ENCODE results near the gene SMCO1. TPM values are rescaled to one million over a fixed set of nuclear protein-coding genes. Genes with fewer than 3 reads are reported as not detected.
"Not testable (repeated sequence)": the region's sequence is repeated elsewhere in the genome, so short reads cannot be mapped to it uniquely, and the experiment has no call there.

SMCO1 gene
- total RNA-seq, 2 experiments from 2014 or later: not detected

DNA sequence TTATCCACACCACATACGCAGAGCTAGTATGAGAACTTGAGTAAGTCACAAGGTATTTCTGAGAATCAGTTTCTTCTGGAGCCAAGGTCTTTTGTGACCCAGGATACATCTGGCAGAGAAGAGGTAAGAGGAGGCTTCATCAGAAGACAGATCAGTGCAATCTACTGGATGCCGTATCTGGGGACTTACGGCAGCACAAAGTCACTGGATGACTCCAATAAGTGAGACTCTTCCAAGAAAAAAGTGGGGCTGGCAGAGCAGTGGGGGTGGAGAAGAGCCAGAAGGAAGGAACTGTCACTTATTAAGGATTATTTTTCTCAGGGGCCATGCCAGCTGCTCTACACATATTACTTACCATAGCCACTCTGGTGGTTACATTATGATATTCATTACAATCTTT lies 51.3 kb downstream of the SMCO1 start:
- Mint-ChIP-seq H3K4me3 (no peak overlapping the region), H3K9me3 (ENCODE audit: low read depth) (no peaks in the 10 kb centered on the region), H3K27ac (no peak overlapping the region), H3K36me3 (peaks cover 11% of the 10 kb centered on the region), H3K4me1 (peaks cover 18% of the 10 kb centered on the region), H3K27me3 (no peaks in the 10 kb centered on the region)
- CTCF ChIA-PET: interaction anchor here (0.9 to 1.5 kb wide), 2 partner anchors 23 to 59 kb away, joined by 3 read pairs; no protein-coding TSS in a partner anchor
- ATAC-seq (no peak), DNase-seq (no peak)

DNA sequence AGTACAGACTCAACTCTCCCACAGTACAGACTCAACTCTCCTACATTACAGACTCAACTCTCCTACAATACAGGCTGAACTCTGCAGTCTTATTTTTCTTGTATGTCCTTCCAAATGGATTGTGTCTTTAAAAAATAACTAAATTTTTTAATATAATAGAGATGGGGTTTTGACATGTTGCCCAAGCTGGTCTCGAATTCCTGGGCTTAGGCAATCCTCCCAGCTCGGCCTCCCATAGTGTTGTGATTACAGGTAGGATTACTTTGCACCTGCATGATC lies 51.7 kb downstream of the SMCO1 start:
- DNase-seq: no peak
- Mint-ChIP-seq H3K9me3 (ENCODE audit: low read depth) (no peaks in the 10 kb centered on the region), H3K4me1 (peaks cover 16% of the 10 kb centered on the region), H3K27me3 (no peaks in the 10 kb centered on the region), H3K27ac (no peak overlapping the region), H3K4me3 (no peak overlapping the region), H3K36me3 (peaks cover 10% of the 10 kb centered on the region)
- CTCF ChIA-PET: interaction anchor here (0.9 kb wide), 1 partner anchor 59 kb away, joined by 3 read pairs; no protein-coding TSS in a partner anchor
- no peak for ATAC-seq

GRCh38 chr3:196462680-196463477 lies 52.3 kb downstream of the SMCO1 start:
- ATAC-seq; H3K36me3 Mint-ChIP-seq; H3K9me3 Mint-ChIP-seq (ENCODE audit: low read depth); H3K27ac Mint-ChIP-seq; H3K27me3 Mint-ChIP-seq; CTCF ChIA-PET; H3K4me3 Mint-ChIP-seq; DNase-seq: not testable (repeated sequence)
- peaks cover 19% of the 10 kb centered on the region for H3K4me1 Mint-ChIP-seq

GRCh38 chr3:196458063-196458462 lies 57.1 kb downstream of the SMCO1 start:
- no peak overlapping the region for H3K27ac Mint-ChIP-seq
- no peak overlapping the region for H3K4me3 Mint-ChIP-seq
- H3K36me3 Mint-ChIP-seq: peaks cover 2% of the 10 kb centered on the region
- no peaks in the 10 kb centered on the region for H3K27me3 Mint-ChIP-seq
- CTCF ChIA-PET: interaction anchor here (0.7 to 1.7 kb wide), 2 partner anchors 12 to 564 kb away, joined by 4 read pairs; no protein-coding TSS in a partner anchor
- DNase-seq (no peak), ATAC-seq (no peak)
- no peaks in the 10 kb centered on the region for H3K9me3 Mint-ChIP-seq (ENCODE audit: low read depth)
- H3K4me1 Mint-ChIP-seq: peaks cover 22% of the 10 kb centered on the region

DNA sequence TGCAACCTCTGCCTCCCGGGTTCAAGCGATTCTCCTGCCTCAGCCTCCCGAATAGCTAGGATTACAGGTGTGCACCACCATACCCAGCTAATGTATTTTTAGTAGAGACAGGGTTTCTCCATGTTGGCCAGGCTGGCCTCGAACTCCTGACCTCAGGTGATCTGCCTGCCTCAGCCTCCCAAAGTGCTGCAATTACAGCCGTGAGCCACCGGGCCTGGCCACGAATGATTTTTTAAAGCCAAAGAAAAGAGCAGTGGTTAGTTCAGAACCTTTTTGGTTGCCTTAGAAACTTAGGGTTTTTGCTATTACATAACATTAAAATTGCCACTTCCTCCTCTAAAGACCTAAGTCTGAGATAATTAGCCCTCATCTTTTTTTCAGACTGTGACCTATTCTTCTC lies 57.7 kb downstream of the SMCO1 start:
- H3K9me3 Mint-ChIP-seq (ENCODE audit: low read depth); H3K36me3 Mint-ChIP-seq; H3K27me3 Mint-ChIP-seq; ATAC-seq; H3K27ac Mint-ChIP-seq; H3K4me3 Mint-ChIP-seq; DNase-seq: not testable (repeated sequence)
- H3K4me1 Mint-ChIP-seq: peaks cover 22% of the 10 kb centered on the region
- CTCF ChIA-PET: interaction anchor here (0.7 to 1.7 kb wide), 2 partner anchors 13 to 563 kb away, joined by 4 read pairs; no protein-coding TSS in a partner anchor

Other genes with a start within 250 kb of the SMCO1 start
- 10 to 100 TPM; 57.7 to 61.6 TPM for gene PCYT1A, start 227.6 kb downstream of the SMCO1 start, total RNA-seq
- gene DYNLT2B, start 197.1 kb downstream of the SMCO1 start, total RNA-seq: 10 to 100 TPM; 13.9 to 19.9 TPM
- gene TM4SF19, start 177.0 kb downstream of the SMCO1 start, total RNA-seq: not detected
- 10 to 100 TPM; 50.7 to 60.8 TPM for gene UBXN7, start 82.9 kb downstream of the SMCO1 start, total RNA-seq
- 10 to 100 TPM; 29.6 to 39.4 TPM for gene RNF168, start 11.6 kb downstream of the SMCO1 start, total RNA-seq
- gene WDR53, start 53.2 kb upstream of the SMCO1 start, total RNA-seq: 10 to 100 TPM; 22.2 to 23.1 TPM
- gene FBXO45, start 53.3 kb upstream of the SMCO1 start, total RNA-seq: 10 to 100 TPM; 14.9 to 20.3 TPM
- 10 to 100 TPM; 37.5 to 47.8 TPM for gene NRROS, start 124.3 kb upstream of the SMCO1 start, total RNA-seq
- gene CEP19, start 196.9 kb upstream of the SMCO1 start, total RNA-seq: 1 to 10 TPM; 4.1 to 5.4 TPM
- 10 to 100 TPM; 40.5 to 56.9 TPM for gene PIGX, start 197.0 kb upstream of the SMCO1 start, total RNA-seq
- gene PAK2, start 224.5 kb upstream of the SMCO1 start, total RNA-seq: 100 to 1,000 TPM in 1 of 2 experiments, 10 to 100 TPM in 1; 86.4 to 118 TPM